Brain microvascular endothelial cell (primary cell): ENCODE data around the gene SCN4B.

Experiments
- DNase-seq: peaks from one replicate; pipeline ENCODE4 v3.0.0-alpha.2; 2020
- H3K27ac ChIP-seq: fragments of 250-450 bp; sonication (Bioruptor Pico); 2 replicates; pipeline ENCODE4 v1.5.1; 2020; ENCODE audit warnings: mild to moderate bottlenecking, moderate library complexity
- H3K27me3 ChIP-seq: fragments of 250-450 bp; sonication (Bioruptor Pico); replicated peaks from 2 replicates; pipeline ENCODE4 v1.5.1; 2020; ENCODE audit warnings: mild to moderate bottlenecking
- H3K36me3 ChIP-seq: fragments of 250-450 bp; sonication (Bioruptor Pico); replicated peaks from 2 replicates; pipeline ENCODE4 v1.5.1; 2020; ENCODE audit warnings: mild to moderate bottlenecking
- H3K4me3 ChIP-seq: 2 replicates; pipeline ENCODE4 v1.5.1; 2011; ENCODE audit warnings: low read depth, mild to moderate bottlenecking, control low read depth, low read length, moderate library complexity
- in situ Hi-C: cut with HindIII; loops from 2 replicates; pipeline ENCODE4 v1.10.0; 2017; ENCODE audit warnings: low sequenced_read_pairs, low pct_ligation_motif_present
- TF ChIP-seq, protein P1 (sequence below): IDR thresholded peaks from 2 replicates; pipeline ENCODE4 v1.5.1; 2011; ENCODE audit warnings: low read depth, mild to moderate bottlenecking, moderate library complexity, low read length, control low read depth, inconsistent platforms; ENCODE audit errors: missing control alignments

The SCN4B gene

DNA sequence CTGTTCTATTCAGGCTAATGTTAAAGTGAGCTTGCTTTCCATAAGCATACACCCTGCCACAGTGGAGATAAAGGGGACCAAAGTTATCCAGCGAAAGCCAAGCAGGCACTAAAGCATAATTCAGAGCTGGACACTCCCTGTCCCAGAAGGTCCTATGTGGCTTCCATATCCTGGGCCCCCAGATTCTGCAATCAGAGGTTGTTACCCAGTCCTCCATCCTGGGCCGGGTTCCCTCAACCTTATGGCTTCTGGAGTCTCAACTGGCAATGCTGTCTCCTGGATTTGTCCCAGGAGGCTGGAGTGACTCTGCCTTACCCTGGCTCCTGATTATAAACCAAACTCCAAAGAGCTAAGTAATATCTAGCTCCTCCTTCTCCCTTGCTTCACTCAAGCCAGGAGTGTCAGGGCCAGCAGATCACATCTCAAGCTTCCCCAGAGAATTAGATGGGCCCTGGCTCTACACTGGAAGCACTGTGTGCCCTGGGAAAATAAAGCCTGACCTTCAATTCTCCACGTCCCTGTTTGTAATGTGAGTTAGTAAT lies 51.9 kb downstream of the SCN4B start:
- Histone ChIP-seq H3K27ac (no peak overlapping the region), H3K4me3 (no peak overlapping the region), H3K36me3 (no peaks in the 10 kb centered on the region), H3K27me3 (no peaks in the 10 kb centered on the region)
- no peak for DNase-seq
- TF ChIP-seq, protein P1, sequence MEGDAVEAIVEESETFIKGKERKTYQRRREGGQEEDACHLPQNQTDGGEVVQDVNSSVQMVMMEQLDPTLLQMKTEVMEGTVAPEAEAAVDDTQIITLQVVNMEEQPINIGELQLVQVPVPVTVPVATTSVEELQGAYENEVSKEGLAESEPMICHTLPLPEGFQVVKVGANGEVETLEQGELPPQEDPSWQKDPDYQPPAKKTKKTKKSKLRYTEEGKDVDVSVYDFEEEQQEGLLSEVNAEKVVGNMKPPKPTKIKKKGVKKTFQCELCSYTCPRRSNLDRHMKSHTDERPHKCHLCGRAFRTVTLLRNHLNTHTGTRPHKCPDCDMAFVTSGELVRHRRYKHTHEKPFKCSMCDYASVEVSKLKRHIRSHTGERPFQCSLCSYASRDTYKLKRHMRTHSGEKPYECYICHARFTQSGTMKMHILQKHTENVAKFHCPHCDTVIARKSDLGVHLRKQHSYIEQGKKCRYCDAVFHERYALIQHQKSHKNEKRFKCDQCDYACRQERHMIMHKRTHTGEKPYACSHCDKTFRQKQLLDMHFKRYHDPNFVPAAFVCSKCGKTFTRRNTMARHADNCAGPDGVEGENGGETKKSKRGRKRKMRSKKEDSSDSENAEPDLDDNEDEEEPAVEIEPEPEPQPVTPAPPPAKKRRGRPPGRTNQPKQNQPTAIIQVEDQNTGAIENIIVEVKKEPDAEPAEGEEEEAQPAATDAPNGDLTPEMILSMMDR, result no peak
- in situ Hi-C loops, result no loop called here

DNA sequence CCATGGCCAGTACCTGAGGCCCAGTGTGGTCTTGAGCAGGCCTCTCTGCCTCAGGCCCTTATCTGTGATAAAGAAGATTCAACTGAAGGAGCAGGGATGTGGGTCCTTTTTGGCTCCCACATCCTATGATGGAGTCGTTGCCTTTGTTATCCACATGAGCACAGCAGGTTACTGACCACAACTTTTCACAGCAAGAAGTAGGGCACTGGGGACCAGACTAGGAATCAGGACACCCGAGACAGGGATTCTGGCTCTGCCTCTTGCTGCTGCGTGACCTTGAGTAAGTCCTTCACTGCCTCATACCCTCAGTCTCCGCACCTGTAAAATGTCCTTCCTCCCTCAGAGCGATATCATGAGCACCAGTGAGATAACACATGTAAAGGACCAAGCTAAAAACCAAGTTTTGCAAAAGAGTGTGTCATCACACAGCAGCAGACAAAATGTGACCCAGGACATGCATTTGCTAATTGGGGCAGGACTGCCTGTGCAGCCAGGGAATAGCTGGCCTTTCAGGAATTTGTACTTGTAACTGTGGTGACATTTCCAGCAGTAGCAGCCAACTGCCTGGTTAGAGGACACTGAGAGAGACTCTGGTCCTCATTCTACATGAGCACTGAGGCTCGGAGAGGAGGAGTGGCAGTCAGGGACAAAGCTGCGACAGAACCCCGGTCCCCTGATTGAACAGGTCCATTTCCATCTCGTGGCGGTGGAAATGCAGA lies 52.6 kb downstream of the SCN4B start:
- no peak for DNase-seq
- TF ChIP-seq, protein P1, result no peak
- Histone ChIP-seq H3K36me3 (no peaks in the 10 kb centered on the region), H3K4me3 (no peak overlapping the region), H3K27ac (no peak overlapping the region), H3K27me3 (no peaks in the 10 kb centered on the region)
- in situ Hi-C loops, result no loop called here

DNA sequence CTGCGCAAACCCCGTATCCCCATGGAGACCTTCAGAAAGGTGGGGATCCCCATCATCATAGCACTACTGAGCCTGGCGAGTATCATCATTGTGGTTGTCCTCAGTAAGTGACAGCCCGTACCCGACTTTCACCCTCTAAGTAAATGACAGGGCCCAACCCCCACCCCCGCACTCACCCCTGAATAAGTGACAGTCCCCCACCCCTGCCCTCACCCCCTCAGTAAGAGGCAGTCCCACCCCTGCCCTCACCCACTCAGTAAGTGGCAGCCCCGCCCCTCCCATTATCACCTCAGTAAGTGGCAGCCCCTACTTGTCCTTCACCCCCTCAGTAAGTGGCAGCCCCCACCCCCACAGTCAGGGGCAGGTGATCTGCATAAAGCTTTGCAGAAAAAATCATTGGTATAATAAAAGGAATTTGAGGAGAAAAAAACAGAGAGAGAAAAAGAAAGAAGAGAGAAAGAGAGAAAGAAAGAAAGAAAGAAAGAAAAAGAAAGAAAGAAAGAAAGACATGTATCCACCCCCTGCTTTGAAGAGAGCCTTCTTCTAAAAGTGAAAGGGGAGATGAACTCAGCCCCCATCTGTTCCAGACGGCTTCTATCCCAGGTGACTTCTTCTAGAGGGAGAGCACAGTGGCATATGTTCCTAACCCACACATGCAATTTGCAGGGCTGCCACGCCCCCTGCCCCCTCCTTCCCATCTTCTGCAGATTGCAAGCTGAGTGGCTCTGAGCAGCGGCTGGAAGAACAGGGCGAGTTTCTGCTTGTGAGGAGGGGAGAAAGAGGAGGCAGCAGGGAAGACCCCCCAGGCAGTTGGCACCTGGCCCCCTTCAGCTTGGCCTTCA lies 53.4 kb downstream of the SCN4B start:
- H3K4me3 ChIP-seq, result no peak overlapping the region
- H3K27ac ChIP-seq, result no peak overlapping the region
- no peaks in the 10 kb centered on the region for H3K36me3 ChIP-seq
- no peaks in the 10 kb centered on the region for H3K27me3 ChIP-seq
- no peak for DNase-seq
- TF ChIP-seq, protein P1, result no peak
- in situ Hi-C loops, result no loop called here

DNA sequence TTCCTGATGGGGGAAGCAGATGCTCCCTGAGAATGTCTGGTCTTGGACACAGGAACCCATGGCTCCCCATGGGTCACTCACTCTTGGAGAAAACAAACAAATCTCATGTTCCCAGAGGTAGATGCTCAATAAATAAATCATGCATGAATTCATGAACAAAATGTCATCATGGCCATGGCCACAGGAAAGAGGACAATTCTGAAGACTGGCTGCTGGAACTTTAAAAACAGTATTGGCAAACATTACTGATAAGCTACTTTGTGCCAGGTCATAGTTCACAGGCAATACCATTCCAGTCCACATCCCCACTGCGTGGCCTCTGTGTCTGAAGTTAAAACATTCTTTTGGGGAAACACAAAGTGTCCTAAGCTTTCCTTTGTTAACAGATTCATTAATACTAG lies 56.7 kb downstream of the SCN4B start:
- no peak overlapping the region for H3K27ac ChIP-seq
- DNase-seq, result no peak
- no peaks in the 10 kb centered on the region for H3K36me3 ChIP-seq
- H3K4me3 ChIP-seq, result no peak overlapping the region
- TF ChIP-seq, protein P1, result no peak
- in situ Hi-C loops, result no loop called here
- no peaks in the 10 kb centered on the region for H3K27me3 ChIP-seq

DNA sequence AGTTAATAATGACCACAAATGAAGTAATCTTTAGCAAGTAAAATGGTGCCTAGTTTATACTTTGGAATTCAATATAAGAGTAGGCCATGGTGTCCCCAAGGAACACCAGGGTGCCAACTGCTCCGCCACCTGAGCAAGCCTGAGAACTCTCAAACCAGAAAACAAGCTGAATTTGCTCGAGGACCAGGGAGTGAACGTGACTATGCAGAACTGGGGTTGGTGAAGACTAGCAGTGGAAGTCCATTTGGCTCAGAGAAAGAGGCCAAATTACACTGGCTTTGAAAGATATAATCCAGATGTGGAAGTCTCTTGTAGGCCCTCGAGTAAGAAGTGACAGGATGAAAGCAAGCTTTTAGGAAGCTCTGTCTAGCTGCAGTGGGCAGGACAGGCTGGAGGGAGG lies 57.1 kb downstream of the SCN4B start:
- TF ChIP-seq, protein P1, result no peak
- no peak overlapping the region for H3K4me3 ChIP-seq
- no peak for DNase-seq
- H3K27ac ChIP-seq, result no peak overlapping the region
- in situ Hi-C loops, result no loop called here
- no peaks in the 10 kb centered on the region for H3K27me3 ChIP-seq
- H3K36me3 ChIP-seq, result no peaks in the 10 kb centered on the region
